Liver (tissue), 9 donors: ENCODE data around the gene CD2. TPM values are rescaled to one million over a fixed set of nuclear protein-coding genes. Genes with fewer than 3 reads are reported as not detected.

Experiments used
- DNase-seq: peaks from one replicate; pipeline ENCODE4 v3.0.0-alpha.2; 2017; ENCODE audit warnings: low spot score
- H3K27ac ChIP-seq, 2 donors: one replicate each; pipeline ENCODE4 v1.7.0; 2013; ENCODE audit warnings: inconsistent platforms in 2 of 2, low read length in 2 of 2, control low read depth in 1 of 2, low read depth in 1 of 2, mild to moderate bottlenecking in 1 of 2
- H3K27me3 ChIP-seq, 4 donors: one replicate each; pipeline versions ENCODE4 v1.6.1 to v1.7.0; 2013; ENCODE audit warnings: low read length in 3 of 4, inconsistent platforms in 1 of 4, mild to moderate bottlenecking in 1 of 4, moderate library complexity in 1 of 4; ENCODE audit not compliant: control insufficient read depth in 4 of 4, insufficient read depth in 4 of 4
- H3K36me3 ChIP-seq, 4 donors: one replicate each; pipeline versions ENCODE4 v1.6.1 to v1.7.0; 2013; ENCODE audit warnings: low read length in 3 of 4, mild to moderate bottlenecking in 3 of 4, low read depth in 1 of 4, moderate library complexity in 1 of 4; ENCODE audit not compliant: control insufficient read depth in 4 of 4, insufficient read depth in 3 of 4
- H3K4me1 ChIP-seq, 4 donors: one replicate each; pipeline versions ENCODE4 v1.6.1 to v1.7.0; 2013; ENCODE audit warnings: low read length in 3 of 4, mild to moderate bottlenecking in 3 of 4, moderate library complexity in 1 of 4; ENCODE audit not compliant: control insufficient read depth in 4 of 4, insufficient read depth in 4 of 4
- H3K4me3 ChIP-seq, 3 donors: one replicate each; pipeline versions ENCODE4 v1.6.1 to v1.7.0; 2013; ENCODE audit warnings: low read length in 3 of 3, control low read depth in 1 of 3, low read depth in 1 of 3, mild to moderate bottlenecking in 1 of 3
- H3K9ac ChIP-seq, 2 donors: one replicate each; pipeline ENCODE4 v1.7.0; 2013; ENCODE audit warnings: low read length in 2 of 2, mild to moderate bottlenecking in 2 of 2, moderate library complexity in 2 of 2, control low read depth in 1 of 2, low read depth in 1 of 2
- H3K9me3 ChIP-seq, 4 donors: one replicate each; pipeline versions ENCODE4 v1.6.1 to v1.7.0; 2013; ENCODE audit warnings: low read length in 3 of 4; ENCODE audit not compliant: control insufficient read depth in 4 of 4
- EGR1 ChIP-seq, 2 donors: IDR thresholded peaks; 2 replicates each; pipeline ENCODE4 v1.6.1; 2016 to 2018; ENCODE audit warnings: antibody characterized with exemption in 2 of 2, low read depth in 2 of 2
- FOXA1 ChIP-seq: IDR thresholded peaks from 2 replicates; pipeline ENCODE4 v1.6.1; 2016; ENCODE audit warnings: antibody characterized with exemption
- FOXA2 ChIP-seq: IDR thresholded peaks from 2 replicates; pipeline ENCODE4 v1.6.1; 2016; ENCODE audit warnings: antibody characterized with exemption
- HNF4A ChIP-seq, 2 donors: conservative IDR thresholded peaks; 2 replicates each; pipeline ENCODE4 v1.6.1; 2016; ENCODE audit warnings: antibody characterized with exemption in 2 of 2, mild to moderate bottlenecking in 2 of 2
- SP1 ChIP-seq: IDR thresholded peaks from 2 replicates; pipeline ENCODE4 v1.6.1; 2018; ENCODE audit warnings: antibody characterized with exemption, mild to moderate bottlenecking
- YY1 ChIP-seq: IDR thresholded peaks from 2 replicates; pipeline ENCODE4 v1.6.1; 2016; ENCODE audit warnings: antibody characterized with exemption, mild to moderate bottlenecking
- WGBS: extraction: QIAGEN DNeasy Blood & Tissue Kit; methylation state at CpG from one replicate; pipeline ENCODE4 v1.1.7; 2013; 5-methylcytosine and 5-hydroxymethylcytosine counted together
- polyA plus RNA-seq, 2 donors: library from polyadenylated mRNA; stranded (reverse) in 1 of 2; unstranded in 1 of 2; fragments of 200-250 nt in 1 of 2; fragments of >200 nt in 1 of 2; fragmentation: Nextera tagmentation in 1 of 2; extraction: Ambion mirVana in 1 of 2; gene quantifications; one replicate each; pipeline versions ENCODE4 v1.2.1 to v1.2.3, GENCODE V29; 2013 to 2015
- total RNA-seq, 2 donors: library from RNA; depleted of rRNA; stranded (reverse); fragments of >200 nt; gene quantifications; one replicate each; pipeline ENCODE4 v1.2.3, GENCODE V29; 2014
- TF ChIP-seq, protein P1 (sequence below): IDR thresholded peaks from 2 replicates; pipeline ENCODE4 v1.6.1; 2016; ENCODE audit warnings: antibody characterized with exemption
- TF ChIP-seq, protein P2 (sequence below): IDR thresholded peaks from 2 replicates; pipeline ENCODE4 v1.6.1; 2016; ENCODE audit warnings: antibody characterized with exemption
- TF ChIP-seq, protein P3 (sequence below): IDR thresholded peaks from 2 replicates; pipeline ENCODE4 v1.6.1; 2016; ENCODE audit warnings: antibody characterized with exemption
- TF ChIP-seq, protein P4 (sequence below): fragments of 150-350 bp; IDR thresholded peaks from 2 replicates; pipeline ENCODE4 v1.5.1; 2017; ENCODE audit warnings: improper control_type of control experiment, low read depth, low read length; ENCODE audit not compliant: missing input control
- donor health status: healthy.
- donor health status: healthy.
- donor health status: healthy.
- donor health status: healthy.
- donor health status: healthy.

Gene CD2
- total and polyA plus RNA-seq, 4 donors = 0.28 to 1.5 (median 0.89) TPM

DNA sequence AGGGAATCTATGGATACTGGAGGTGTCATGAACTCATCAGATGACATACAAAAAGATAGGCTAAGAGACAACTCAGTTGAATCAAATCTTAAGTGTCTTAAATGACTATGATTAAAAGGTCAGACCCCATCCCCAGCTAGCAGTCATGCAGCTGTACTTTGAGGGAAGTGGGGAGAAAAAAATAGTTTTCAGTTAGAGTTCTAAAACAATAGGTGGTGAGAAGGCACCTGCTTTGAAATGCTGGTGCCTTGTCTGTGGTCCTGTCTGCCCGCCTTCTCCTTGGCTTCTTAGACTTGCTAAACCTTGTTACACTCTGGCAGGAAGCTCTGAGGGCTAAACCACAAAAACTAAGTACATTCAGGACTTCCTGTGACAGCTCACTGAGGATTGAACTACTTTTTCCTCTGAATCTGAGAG lies 15.3 kb downstream of the CD2 start:
- Histone ChIP-seq H3K36me3 (no peaks in the 10 kb centered on the region), H3K4me3 (no peak overlapping the region), H3K27me3 (no peaks in the 10 kb centered on the region), H3K27ac (no peak overlapping the region), H3K9ac (no peak overlapping the region), H3K9me3 (peaks cover 0 to 2% (median 0%) of the 10 kb centered on the region in 4 donors), H3K4me1 (peaks cover 0 to 3% (median 0%) of the 10 kb centered on the region in 4 donors)
- DNase-seq = no peak
- TF ChIP-seq, protein P1, sequence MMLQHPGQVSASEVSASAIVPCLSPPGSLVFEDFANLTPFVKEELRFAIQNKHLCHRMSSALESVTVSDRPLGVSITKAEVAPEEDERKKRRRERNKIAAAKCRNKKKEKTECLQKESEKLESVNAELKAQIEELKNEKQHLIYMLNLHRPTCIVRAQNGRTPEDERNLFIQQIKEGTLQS = no peak
- TF ChIP-seq EGR1 (IDR thresholded peaks at IDR 0.05; ENCODE audit: low read depth in 2 of 2) (no peak), FOXA1 (no peak), SP1 (no peak), FOXA2 (no peak)
- TF ChIP-seq, protein P2, sequence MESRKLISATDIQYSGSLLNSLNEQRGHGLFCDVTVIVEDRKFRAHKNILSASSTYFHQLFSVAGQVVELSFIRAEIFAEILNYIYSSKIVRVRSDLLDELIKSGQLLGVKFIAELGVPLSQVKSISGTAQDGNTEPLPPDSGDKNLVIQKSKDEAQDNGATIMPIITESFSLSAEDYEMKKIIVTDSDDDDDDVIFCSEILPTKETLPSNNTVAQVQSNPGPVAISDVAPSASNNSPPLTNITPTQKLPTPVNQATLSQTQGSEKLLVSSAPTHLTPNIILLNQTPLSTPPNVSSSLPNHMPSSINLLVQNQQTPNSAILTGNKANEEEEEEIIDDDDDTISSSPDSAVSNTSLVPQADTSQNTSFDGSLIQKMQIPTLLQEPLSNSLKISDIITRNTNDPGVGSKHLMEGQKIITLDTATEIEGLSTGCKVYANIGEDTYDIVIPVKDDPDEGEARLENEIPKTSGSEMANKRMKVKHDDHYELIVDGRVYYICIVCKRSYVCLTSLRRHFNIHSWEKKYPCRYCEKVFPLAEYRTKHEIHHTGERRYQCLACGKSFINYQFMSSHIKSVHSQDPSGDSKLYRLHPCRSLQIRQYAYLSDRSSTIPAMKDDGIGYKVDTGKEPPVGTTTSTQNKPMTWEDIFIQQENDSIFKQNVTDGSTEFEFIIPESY = no peak
- TF ChIP-seq, protein P3, sequence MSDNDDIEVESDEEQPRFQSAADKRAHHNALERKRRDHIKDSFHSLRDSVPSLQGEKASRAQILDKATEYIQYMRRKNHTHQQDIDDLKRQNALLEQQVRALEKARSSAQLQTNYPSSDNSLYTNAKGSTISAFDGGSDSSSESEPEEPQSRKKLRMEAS = no peak
- WGBS = 75% methylated on average over 1 of the region's 1 CpG

DNA sequence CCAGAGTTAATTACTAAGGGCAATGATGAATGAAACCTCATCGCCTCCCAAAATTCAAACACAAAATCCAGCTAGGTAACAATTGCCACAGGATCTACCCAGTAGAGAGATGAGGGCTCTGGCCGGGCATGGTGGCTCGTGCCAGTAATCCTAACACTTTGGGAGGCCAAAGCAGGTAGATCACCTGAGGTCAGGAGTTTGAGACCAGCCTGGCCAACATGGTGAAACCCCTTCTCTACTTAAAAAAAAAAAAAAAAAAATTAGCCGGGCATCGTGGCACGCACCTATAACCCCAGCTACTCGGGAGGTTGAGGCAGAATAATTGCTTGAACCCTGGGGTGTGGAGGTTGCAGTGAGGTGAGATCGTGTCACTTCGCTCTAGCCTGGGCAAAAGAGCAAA lies 15.8 kb downstream of the CD2 start:
- Histone ChIP-seq H3K9ac (no peak overlapping the region), H3K36me3 (no peaks in the 10 kb centered on the region), H3K9me3 (peaks cover 0 to 2% (median under 1%) of the 10 kb centered on the region in 4 donors), H3K27ac (no peak overlapping the region), H3K4me3 (no peak overlapping the region), H3K27me3 (no peaks in the 10 kb centered on the region), H3K4me1 (peaks cover 0 to 3% (median 0%) of the 10 kb centered on the region in 4 donors)
- WGBS = 86% methylated on average over 9 of the region's 9 CpGs
- no peak for DNase-seq
- TF ChIP-seq, protein P3 = no peak

DNA sequence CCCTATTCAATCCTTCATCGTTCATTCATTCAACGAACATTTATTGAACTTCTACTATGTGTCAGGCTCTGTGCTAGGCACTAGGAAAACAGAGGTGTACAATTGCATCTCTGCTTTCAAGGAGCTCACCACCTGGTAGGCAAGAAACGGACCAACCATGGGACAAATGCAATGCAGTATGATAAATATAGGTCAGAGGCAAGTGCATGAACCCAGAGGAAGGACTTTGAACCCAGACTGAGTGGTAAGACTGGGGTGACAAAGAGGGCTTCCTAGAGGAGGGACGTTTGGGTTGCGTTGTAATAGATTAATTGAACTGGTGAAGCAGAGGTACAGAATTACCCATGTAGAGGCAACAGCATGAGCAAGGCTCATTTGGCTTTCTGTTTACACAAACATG lies 16.4 kb downstream of the CD2 start:
- WGBS = 51% methylated on average over 5 of the region's 5 CpGs
- Histone ChIP-seq H3K27ac (no peak overlapping the region), H3K36me3 (no peaks in the 10 kb centered on the region), H3K4me1 (peaks cover 0 to 3% (median 0%) of the 10 kb centered on the region in 4 donors), H3K9ac (no peak overlapping the region), H3K27me3 (no peaks in the 10 kb centered on the region), H3K9me3 (peaks cover 0 to 6% (median 2%) of the 10 kb centered on the region in 4 donors), H3K4me3 (no peak overlapping the region)
- no peak for DNase-seq
- no peak for TF ChIP-seq SP1
- peak; percentile 14 to 37 for TF ChIP-seq HNF4A (conservative IDR thresholded peaks at IDR 0.05)
- TF ChIP-seq YY1 = no peak
- TF ChIP-seq, protein P4, sequence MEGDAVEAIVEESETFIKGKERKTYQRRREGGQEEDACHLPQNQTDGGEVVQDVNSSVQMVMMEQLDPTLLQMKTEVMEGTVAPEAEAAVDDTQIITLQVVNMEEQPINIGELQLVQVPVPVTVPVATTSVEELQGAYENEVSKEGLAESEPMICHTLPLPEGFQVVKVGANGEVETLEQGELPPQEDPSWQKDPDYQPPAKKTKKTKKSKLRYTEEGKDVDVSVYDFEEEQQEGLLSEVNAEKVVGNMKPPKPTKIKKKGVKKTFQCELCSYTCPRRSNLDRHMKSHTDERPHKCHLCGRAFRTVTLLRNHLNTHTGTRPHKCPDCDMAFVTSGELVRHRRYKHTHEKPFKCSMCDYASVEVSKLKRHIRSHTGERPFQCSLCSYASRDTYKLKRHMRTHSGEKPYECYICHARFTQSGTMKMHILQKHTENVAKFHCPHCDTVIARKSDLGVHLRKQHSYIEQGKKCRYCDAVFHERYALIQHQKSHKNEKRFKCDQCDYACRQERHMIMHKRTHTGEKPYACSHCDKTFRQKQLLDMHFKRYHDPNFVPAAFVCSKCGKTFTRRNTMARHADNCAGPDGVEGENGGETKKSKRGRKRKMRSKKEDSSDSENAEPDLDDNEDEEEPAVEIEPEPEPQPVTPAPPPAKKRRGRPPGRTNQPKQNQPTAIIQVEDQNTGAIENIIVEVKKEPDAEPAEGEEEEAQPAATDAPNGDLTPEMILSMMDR = no peak
